GM13976 (cell line): ENCODE data around the gene TNFRSF19.

Experiments used
- DNase-seq: peaks from one replicate; pipeline ENCODE4 v3.0.0; 2012; ENCODE audit warnings: low spot score
- in situ Hi-C: fragments of 300-500 bp; cut with MboI; formaldehyde crosslinking; loops from one replicate; pipeline ENCODE4 v1.12.0; 2022; ENCODE audit warnings: low sequenced_read_pairs, mixed read lengths, inconsistent platforms; ENCODE audit not compliant: unreplicated experiment
- TF ChIP-seq, protein P1 (sequence below): IDR thresholded peaks from 2 replicates; pipeline ENCODE4 v1.5.1; 2012; ENCODE audit warnings: borderline replicate concordance, mild to moderate bottlenecking; ENCODE audit not compliant: insufficient read depth; ENCODE audit errors: extremely low read depth, missing control alignments, control extremely low read depth

The TNFRSF19 gene

DNA sequence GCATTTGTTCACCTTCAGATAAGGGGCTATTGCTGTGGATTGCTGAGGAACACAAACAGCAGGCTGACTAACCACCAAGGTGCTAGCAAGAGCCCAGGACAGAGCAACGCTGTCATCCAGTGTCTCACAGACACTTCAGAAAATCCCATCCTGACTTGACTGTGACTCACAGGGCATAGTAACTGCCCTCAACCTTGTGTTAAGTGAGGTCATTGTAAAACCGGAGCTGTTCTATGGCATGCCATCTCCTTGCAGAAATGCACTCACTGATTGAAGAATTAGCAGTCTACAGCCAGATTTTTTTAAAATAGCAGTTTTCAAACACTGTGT, 51.1 kb downstream of the TNFRSF19 start:
- in situ Hi-C loops, result no loop called here
- no peak for DNase-seq
- TF ChIP-seq, protein P1, sequence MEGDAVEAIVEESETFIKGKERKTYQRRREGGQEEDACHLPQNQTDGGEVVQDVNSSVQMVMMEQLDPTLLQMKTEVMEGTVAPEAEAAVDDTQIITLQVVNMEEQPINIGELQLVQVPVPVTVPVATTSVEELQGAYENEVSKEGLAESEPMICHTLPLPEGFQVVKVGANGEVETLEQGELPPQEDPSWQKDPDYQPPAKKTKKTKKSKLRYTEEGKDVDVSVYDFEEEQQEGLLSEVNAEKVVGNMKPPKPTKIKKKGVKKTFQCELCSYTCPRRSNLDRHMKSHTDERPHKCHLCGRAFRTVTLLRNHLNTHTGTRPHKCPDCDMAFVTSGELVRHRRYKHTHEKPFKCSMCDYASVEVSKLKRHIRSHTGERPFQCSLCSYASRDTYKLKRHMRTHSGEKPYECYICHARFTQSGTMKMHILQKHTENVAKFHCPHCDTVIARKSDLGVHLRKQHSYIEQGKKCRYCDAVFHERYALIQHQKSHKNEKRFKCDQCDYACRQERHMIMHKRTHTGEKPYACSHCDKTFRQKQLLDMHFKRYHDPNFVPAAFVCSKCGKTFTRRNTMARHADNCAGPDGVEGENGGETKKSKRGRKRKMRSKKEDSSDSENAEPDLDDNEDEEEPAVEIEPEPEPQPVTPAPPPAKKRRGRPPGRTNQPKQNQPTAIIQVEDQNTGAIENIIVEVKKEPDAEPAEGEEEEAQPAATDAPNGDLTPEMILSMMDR, result no peak

GRCh38 chr13:23622985-23623384, 52.8 kb downstream of the TNFRSF19 start:
- TF ChIP-seq, protein P1, result no peak
- DNase-seq, result peak; percentile 51
- in situ Hi-C loops, result no loop called here

DNA sequence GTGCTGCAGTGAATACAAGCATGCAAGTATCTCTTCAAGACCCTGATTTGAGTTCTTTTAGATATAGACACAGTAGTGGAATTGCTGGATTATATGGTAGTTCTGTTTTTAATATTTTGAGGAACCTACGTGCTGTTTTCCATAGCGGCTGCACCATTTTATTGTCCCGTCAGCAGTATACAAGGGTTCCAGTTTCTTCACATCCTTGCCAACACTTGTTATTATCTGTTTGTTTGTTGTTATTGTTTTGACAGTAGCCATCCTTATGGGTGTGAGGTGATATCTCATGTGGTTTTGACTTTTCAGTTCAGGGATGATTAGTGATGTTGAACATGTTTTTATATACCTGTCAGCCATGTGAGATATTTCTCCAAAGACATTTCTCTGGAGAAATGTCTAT, 53.2 kb downstream of the TNFRSF19 start:
- no peak for DNase-seq
- in situ Hi-C loops, result no loop called here
- TF ChIP-seq, protein P1, result no peak

DNA sequence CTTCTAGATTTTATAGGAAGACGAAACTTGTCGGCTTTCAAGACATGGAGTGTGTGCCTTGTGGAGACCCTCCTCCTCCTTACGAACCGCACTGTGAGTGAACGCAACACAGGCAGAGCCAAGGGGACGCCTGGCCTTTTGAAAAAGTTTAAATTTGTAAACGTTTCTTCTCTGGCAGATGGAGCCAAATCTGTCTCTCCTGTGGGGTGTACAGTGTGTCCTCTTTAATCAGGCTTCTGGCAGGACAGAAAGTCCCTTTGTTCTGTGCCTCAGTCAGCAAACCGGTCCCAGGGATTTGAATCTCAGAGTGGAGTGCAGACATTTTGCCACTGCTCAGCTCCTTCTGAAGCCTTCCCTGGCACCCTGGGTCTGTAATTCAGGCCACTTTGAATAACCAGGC, 56.5 kb downstream of the TNFRSF19 start:
- no peak for DNase-seq
- in situ Hi-C loops, result no loop called here
- TF ChIP-seq, protein P1, result no peak

GRCh38 chr13:23627410-23627809, 57.2 kb downstream of the TNFRSF19 start:
- in situ Hi-C loops, result no loop called here
- TF ChIP-seq, protein P1, result no peak
- no peak for DNase-seq

- in situ Hi-C loops, result no loop called here
- DNase-seq, result no peak
Observed at GRCh38 chr13:23628250-23628649, 58.0 kb downstream of the TNFRSF19 start.

More at GRCh38 chr13:23628250-23628649, 58.0 kb downstream of the TNFRSF19 start:
- TF ChIP-seq, protein P1, result no peak
